ENCODE results near the gene FAIM.

DNA sequence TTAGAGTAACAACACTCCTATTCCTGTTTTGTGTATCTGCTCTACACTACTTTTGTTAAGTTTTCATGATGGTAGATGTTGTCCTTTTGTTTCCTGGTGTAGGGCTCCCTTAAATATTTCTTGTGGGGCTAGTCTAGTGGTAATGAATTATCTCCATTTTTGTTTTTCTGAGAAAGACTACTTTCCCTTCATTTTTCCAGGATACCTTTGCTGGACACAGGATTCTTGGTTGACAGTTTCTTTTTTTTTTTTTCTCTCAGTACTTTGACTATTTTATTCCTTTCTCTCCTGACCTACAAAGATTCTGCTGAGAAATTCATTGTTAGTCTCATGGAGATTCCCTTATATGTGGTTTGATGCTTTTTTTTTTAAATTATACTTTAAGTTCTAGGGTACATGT, 37.9 kb downstream of the FAIM start:
- TF ChIP-seq, protein P1, sequence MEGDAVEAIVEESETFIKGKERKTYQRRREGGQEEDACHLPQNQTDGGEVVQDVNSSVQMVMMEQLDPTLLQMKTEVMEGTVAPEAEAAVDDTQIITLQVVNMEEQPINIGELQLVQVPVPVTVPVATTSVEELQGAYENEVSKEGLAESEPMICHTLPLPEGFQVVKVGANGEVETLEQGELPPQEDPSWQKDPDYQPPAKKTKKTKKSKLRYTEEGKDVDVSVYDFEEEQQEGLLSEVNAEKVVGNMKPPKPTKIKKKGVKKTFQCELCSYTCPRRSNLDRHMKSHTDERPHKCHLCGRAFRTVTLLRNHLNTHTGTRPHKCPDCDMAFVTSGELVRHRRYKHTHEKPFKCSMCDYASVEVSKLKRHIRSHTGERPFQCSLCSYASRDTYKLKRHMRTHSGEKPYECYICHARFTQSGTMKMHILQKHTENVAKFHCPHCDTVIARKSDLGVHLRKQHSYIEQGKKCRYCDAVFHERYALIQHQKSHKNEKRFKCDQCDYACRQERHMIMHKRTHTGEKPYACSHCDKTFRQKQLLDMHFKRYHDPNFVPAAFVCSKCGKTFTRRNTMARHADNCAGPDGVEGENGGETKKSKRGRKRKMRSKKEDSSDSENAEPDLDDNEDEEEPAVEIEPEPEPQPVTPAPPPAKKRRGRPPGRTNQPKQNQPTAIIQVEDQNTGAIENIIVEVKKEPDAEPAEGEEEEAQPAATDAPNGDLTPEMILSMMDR (IDR thresholded peaks at IDR 0.05; ENCODE audit: low read depth, low read length), result no peak
- no peak for TF ChIP-seq POLR2A (IDR thresholded peaks at IDR 0.05; ENCODE audit: extremely low read depth, insufficient read length)
- TF ChIP-seq, protein P2, sequence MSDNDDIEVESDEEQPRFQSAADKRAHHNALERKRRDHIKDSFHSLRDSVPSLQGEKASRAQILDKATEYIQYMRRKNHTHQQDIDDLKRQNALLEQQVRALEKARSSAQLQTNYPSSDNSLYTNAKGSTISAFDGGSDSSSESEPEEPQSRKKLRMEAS (IDR thresholded peaks at IDR 0.05; ENCODE audit: low read depth, low read length), result no peak
